K562 (cell line): ENCODE data around the gene AMFR. TPM values are rescaled to one million over a fixed set of nuclear protein-coding genes. Genes with fewer than 3 reads are reported as not detected.
A peak's percentile ranks its signal among the peaks of the same experiment; 100 is the strongest.
"Not testable (repeated sequence)": the region's sequence is repeated elsewhere in the genome, so short reads cannot be mapped to it uniquely, and the experiment has no call there.

Experiments
- ATAC-seq: fragments of 200-7000 bp; cut with Tn5 transposase; 3 replicates; pipeline ENCODE4 v1.9.1; 2020; ENCODE audit warnings: moderate library complexity
- BruUV-seq: library from RNA; stranded (reverse); fragments of 400-500 nt; replicated peaks from 2 replicates; lab custom pipeline; 2021; lab: Mats Ljungman, UMichigan
- CTCF ChIA-PET: fragments of 300-600 bp; formaldehyde crosslinking; extraction: SDS; loops from one replicate; lab custom pipeline; 2021; ENCODE audit warnings: low intra/inter-chr PET ratio; lab: Yijun Ruan, JAX
- POLR2A ChIA-PET: fragments of 300-600, 350-650 bp; sonication (Branson Sonifier 250); formaldehyde crosslinking; extraction: SDS; loops from one replicate; lab custom pipeline; 2021; ENCODE audit warnings: antibody characterized with exemption, inconsistent platforms; lab: Yijun Ruan, JAX
- DNase-seq, 4 experiments: peaks; one replicate each; pipeline versions ENCODE4 v3.0.0 to v3.0.0-alpha.2; 2011 to 2018; ENCODE audit warnings: low spot score in 3 of 4, mixed read lengths in 3 of 4; ENCODE audit errors: extremely low read depth in 1 of 4
- FAIRE-seq: peaks from 2 replicates; lab custom pipeline; 2011; peaks lifted over from hg19 to GRCh38; lab: Jason Lieb, UNC
- H2AFZ ChIP-seq: 2 replicates; pipeline ENCODE4 v1.6.0; 2011; ENCODE audit warnings: low read depth, low read length, control low read depth, inconsistent platforms
- H3K27ac ChIP-seq: fragments of 200-600 bp; 3 replicates; pipeline ENCODE4 v1.8.0; 2011; ENCODE audit warnings: low read depth, mild to moderate bottlenecking, control low read depth, inconsistent platforms, low read length, moderate library complexity, mixed read lengths; ENCODE audit errors: extremely low read depth
- H3K27me3 ChIP-seq, 2 experiments: fragments of 300-600 bp in 1 of 2; 2 replicates in 1 of 2; 3 replicates in 1 of 2; pipeline versions ENCODE4 v1.6.0 to v1.8.0; 2011; ENCODE audit warnings: inconsistent platforms in 2 of 2, low read length in 2 of 2, mild to moderate bottlenecking in 1 of 2, mixed read lengths in 1 of 2, moderate library complexity in 1 of 2; ENCODE audit not compliant: control insufficient read depth in 2 of 2, insufficient read depth in 2 of 2
- H3K36me3 ChIP-seq: fragments of 300-600 bp; 3 replicates; pipeline ENCODE4 v1.8.0; 2011; ENCODE audit warnings: mild to moderate bottlenecking, low read length, inconsistent platforms; ENCODE audit not compliant: control insufficient read depth, insufficient read depth
- H3K4me1 ChIP-seq, 2 experiments: fragments of 200-600 bp in 1 of 2; replicated peaks in 1 of 2; 2 replicates in 1 of 2; 3 replicates in 1 of 2; pipeline versions ENCODE4 v1.5.1 to v1.8.0; 2011; ENCODE audit warnings: inconsistent platforms in 2 of 2, low read length in 2 of 2, mild to moderate bottlenecking in 1 of 2, mixed read lengths in 1 of 2, moderate library complexity in 1 of 2; ENCODE audit not compliant: control insufficient read depth in 2 of 2, insufficient read depth in 2 of 2
- H3K4me2 ChIP-seq: 2 replicates; pipeline ENCODE4 v1.6.1; 2011; ENCODE audit warnings: low read length, control low read depth, inconsistent platforms, mixed read lengths; ENCODE audit not compliant: insufficient read depth
- H3K4me3 ChIP-seq: fragments of 200-600 bp; sonication (generic), shearing (Covaris generic); 2 replicates; pipeline ENCODE4 v1.5.1; 2016; ENCODE audit warnings: control low read depth, inconsistent platforms
- H3K79me2 ChIP-seq: fragments of 200-600 bp; 3 replicates; pipeline ENCODE4 v1.8.0; 2011; ENCODE audit warnings: low read length, inconsistent platforms; ENCODE audit not compliant: control insufficient read depth, insufficient read depth
- H3K9ac ChIP-seq, 2 experiments: 2 replicates each; pipeline versions ENCODE4 v1.6.0 to v1.6.1; 2011; ENCODE audit warnings: low read depth in 2 of 2, low read length in 2 of 2, control low read depth in 1 of 2, inconsistent platforms in 1 of 2, mild to moderate bottlenecking in 1 of 2, mixed read lengths in 1 of 2; ENCODE audit not compliant: insufficient read depth in 1 of 2
- H3K9me1 ChIP-seq: one replicate; pipeline ENCODE4 v1.6.0; 2011; ENCODE audit warnings: inconsistent platforms, mild to moderate bottlenecking, low read length, moderate library complexity; ENCODE audit not compliant: control insufficient read depth, insufficient read depth
- H3K9me3 ChIP-seq: replicated peaks from 2 replicates; pipeline ENCODE4 v1.5.1; 2011; ENCODE audit warnings: low read depth, low read length, inconsistent platforms; ENCODE audit not compliant: control insufficient read depth, insufficient read depth
- H4K20me1 ChIP-seq: replicated peaks from 2 replicates; pipeline ENCODE4 v1.6.1; 2011; ENCODE audit warnings: low read length, inconsistent platforms, mixed read lengths; ENCODE audit not compliant: control insufficient read depth, insufficient read depth
- CBFA2T2 ChIP-seq: fragments of 450-650 bp; conservative IDR thresholded peaks from 2 replicates; pipeline ENCODE4 v1.6.1; 2017; ENCODE audit warnings: mild to moderate bottlenecking
- CBFA2T3 ChIP-seq: fragments of 450-650 bp; IDR thresholded peaks from 2 replicates; pipeline ENCODE4 v1.6.1; 2017
- CC2D1A ChIP-seq: fragments of 450-650 bp; IDR thresholded peaks from 2 replicates; pipeline ENCODE4 v1.6.1; 2017; ENCODE audit warnings: mild to moderate bottlenecking
- CEBPB ChIP-seq: fragments of 450-650 bp; IDR thresholded peaks from 2 replicates; pipeline ENCODE4 v1.6.1; 2016; ENCODE audit warnings: missing genetic modification characterization, missing compliant biosample characterization
- CEBPG ChIP-seq, 3 experiments: fragments of 200-800 bp in 1 of 3; sonication (Bioruptor generic) in 1 of 3; sonication (generic) in 1 of 3; formaldehyde crosslinking in 1 of 3; IDR thresholded peaks in 2 of 3; conservative IDR thresholded peaks in 1 of 3; 2 replicates each; pipeline versions ENCODE4 v1.6.1 to v1.8.0; 2016 to 2022; ENCODE audit warnings: missing compliant biosample characterization in 2 of 3, missing genetic modification characterization in 2 of 3, mild to moderate bottlenecking in 1 of 3, missing genetic modification reagents in 1 of 3
- NCOR1 ChIP-seq: fragments of 450-650 bp; IDR thresholded peaks from 2 replicates; pipeline ENCODE4 v1.6.1; 2016; ENCODE audit warnings: mild to moderate bottlenecking, moderate library complexity
- TAL1 ChIP-seq: fragments of 450-650 bp; IDR thresholded peaks from 2 replicates; pipeline ENCODE4 v1.6.1; 2016; ENCODE audit warnings: mild to moderate bottlenecking
- TRIM24 ChIP-seq, 2 experiments: fragments of 450-650 bp; IDR thresholded peaks; 2 replicates each; pipeline ENCODE4 v1.6.1; 2016
- TRIM28 ChIP-seq: fragments of 450-650 bp; IDR thresholded peaks from 2 replicates; pipeline ENCODE4 v1.6.1; 2017
- ZNF316 ChIP-seq: fragments of 450-650 bp; IDR thresholded peaks from 2 replicates; pipeline ENCODE4 v1.6.1; 2016
- ZNF431 ChIP-seq: sonication (generic); formaldehyde crosslinking; IDR thresholded peaks from 2 replicates; pipeline ENCODE4 v1.8.0; 2022; ENCODE audit warnings: mild to moderate bottlenecking, missing genetic modification reagents
- WGBS: fragments of 100-300 bp; shearing (Covaris generic); methylation state at CpG from one replicate; pipeline ENCODE4 v1.1.6; 2016; ENCODE audit warnings: low coverage, mixed read lengths; ENCODE audit not compliant: insufficient coverage; ENCODE audit errors: missing lambda C conversion rate; 5-methylcytosine and 5-hydroxymethylcytosine counted together
- in situ Hi-C: fragments of 300-500 bp; cut with MboI; formaldehyde crosslinking; loops from 4 replicates; pipeline ENCODE4 v1.15.0; 2018; ENCODE audit warnings: inconsistent platforms, mixed read lengths
- intact Hi-C: fragments of 100-400 bp; cut with micrococcal nuclease; formaldehyde crosslinking; loops from 2 replicates; pipeline ENCODE4 v1.14.2; 2022
- polyA plus RNA-seq, 8 experiments: library from polyadenylated mRNA; depleted of rRNA in 4 of 8; stranded (reverse) in 5 of 8; unstranded in 3 of 8; fragments of >200 nt; fragmentation: Nextera tagmentation in 2 of 8; fragmentation: Illumina TruSeq in 1 of 8; extraction: Ambion mirVana in 2 of 8; extraction: Trizol in 1 of 8; gene quantifications; 2 replicates each; pipeline versions ENCODE4 v1.2.1 to v1.2.3, GENCODE V29; 2011 to 2014; ENCODE audit warnings: inconsistent platforms in 1 of 8, missing spikeins in 1 of 8
- total RNA-seq, 7 experiments: library from RNA; depleted of rRNA in 6 of 7; stranded (reverse); fragments of >200 nt in 6 of 7; fragmentation: Illumina TruSeq in 2 of 7; extraction: Trizol in 2 of 7; gene quantifications; 2 replicates each; pipeline versions ENCODE4 v1.2.1 to v1.2.3, GENCODE V29; 2011 to 2021; ENCODE audit warnings: low replicate concordance in 1 of 7

AMFR gene
- total and polyA plus RNA-seq, 9 of the 15 experiments (the other 6 are each of a cell fraction or from before 2014, with no cell fraction given), result 15.6 to 113 (median 58.4) TPM

- H3K4me2 ChIP-seq, H3K9ac ChIP-seq, H2AFZ ChIP-seq, FAIRE-seq, H3K27me3 ChIP-seq, H3K27ac ChIP-seq, ATAC-seq, POLR2A ChIA-PET, BruUV-seq, H3K4me3 ChIP-seq, H3K4me1 ChIP-seq, DNase-seq, H4K20me1 ChIP-seq, H3K9me1 ChIP-seq, intact Hi-C loops, in situ Hi-C loops: not testable (repeated sequence)
- Histone ChIP-seq H3K79me2 (peaks cover 28% of the 10 kb centered on the region; the same call in 2 of the 3 replicates), H3K9me3 (peaks cover 11% of the 10 kb centered on the region), H3K36me3 (peaks cover 63% of the 10 kb centered on the region)
- WGBS, result 63% methylated on average over 6 of the region's 6 CpGs
- 0 out of 2 replicates have a peak, but pooled peaks have one; percentile 43 for TF ChIP-seq TRIM28
- peak in 1 of 2 experiments; percentile 43; a peak in 1 of 4 replicates for TF ChIP-seq TRIM24 (IDR thresholded peaks at IDR 0.05)
- peak; percentile 97 for TF ChIP-seq ZNF431 (CRISPR knock-in tag)
- TF ChIP-seq CC2D1A, result 0 out of 2 replicates have a peak, but pooled peaks have one; percentile 13
- 0 out of 2 replicates have a peak, but pooled peaks have one; percentile 16 for TF ChIP-seq ZNF316
- CTCF ChIA-PET, result interaction anchor here (0.6 kb wide), 1 partner anchor 32 kb away, joined by 3 read pairs; no protein-coding TSS in a partner anchor
Observed at GRCh38 chr16:56379044-56379443, 46.3 kb downstream of the AMFR start.

- ATAC-seq; H3K27me3 ChIP-seq; in situ Hi-C loops; H4K20me1 ChIP-seq; DNase-seq; H3K9me1 ChIP-seq; BruUV-seq; FAIRE-seq; H2AFZ ChIP-seq; H3K9me3 ChIP-seq; H3K9ac ChIP-seq; H3K27ac ChIP-seq; CTCF ChIA-PET; intact Hi-C loops; H3K4me1 ChIP-seq; H3K4me3 ChIP-seq; H3K4me2 ChIP-seq; TF ChIP-seq CEBPG (CRISPR knock-in tag; IDR thresholded peaks at IDR 0.05): not testable (repeated sequence)
- TF ChIP-seq TAL1 (peak; percentile 45; the same call in 1 of the 2 replicates), CEBPG (tag; conservative IDR thresholded peaks at IDR 0.05 in 1 of 2, IDR thresholded peaks at IDR 0.05 in 1 of 2) (peak in 1 of 2 experiments; percentile 40; a peak in 1 of 4 replicates), NCOR1 (peak; percentile 15; the same call in 1 of the 2 replicates), CBFA2T3 (peak; percentile 57), CBFA2T2 (peak; percentile 27; the same call in 1 of the 2 replicates), CEBPB (tag) (peak; percentile 69)
- WGBS, result 44% methylated on average over 6 of the region's 6 CpGs
- H3K79me2 ChIP-seq, result peaks cover 30% of the 10 kb centered on the region; the same call in 2 of the 3 replicates
- POLR2A ChIA-PET, result interaction anchor here (1.3 kb wide), 1 partner anchor 38 kb away, joined by 4 read pairs; no protein-coding TSS in a partner anchor
- peaks cover 48% of the 10 kb centered on the region for H3K36me3 ChIP-seq
Observed at GRCh38 chr16:56375792-56376191, 49.6 kb downstream of the AMFR start.
